ENCODE data around the gene KISS1R.
"Not testable (repeated sequence)": the region's sequence is repeated elsewhere in the genome, so short reads cannot be mapped to it uniquely, and the experiment has no call there.

Gene KISS1R

DNA sequence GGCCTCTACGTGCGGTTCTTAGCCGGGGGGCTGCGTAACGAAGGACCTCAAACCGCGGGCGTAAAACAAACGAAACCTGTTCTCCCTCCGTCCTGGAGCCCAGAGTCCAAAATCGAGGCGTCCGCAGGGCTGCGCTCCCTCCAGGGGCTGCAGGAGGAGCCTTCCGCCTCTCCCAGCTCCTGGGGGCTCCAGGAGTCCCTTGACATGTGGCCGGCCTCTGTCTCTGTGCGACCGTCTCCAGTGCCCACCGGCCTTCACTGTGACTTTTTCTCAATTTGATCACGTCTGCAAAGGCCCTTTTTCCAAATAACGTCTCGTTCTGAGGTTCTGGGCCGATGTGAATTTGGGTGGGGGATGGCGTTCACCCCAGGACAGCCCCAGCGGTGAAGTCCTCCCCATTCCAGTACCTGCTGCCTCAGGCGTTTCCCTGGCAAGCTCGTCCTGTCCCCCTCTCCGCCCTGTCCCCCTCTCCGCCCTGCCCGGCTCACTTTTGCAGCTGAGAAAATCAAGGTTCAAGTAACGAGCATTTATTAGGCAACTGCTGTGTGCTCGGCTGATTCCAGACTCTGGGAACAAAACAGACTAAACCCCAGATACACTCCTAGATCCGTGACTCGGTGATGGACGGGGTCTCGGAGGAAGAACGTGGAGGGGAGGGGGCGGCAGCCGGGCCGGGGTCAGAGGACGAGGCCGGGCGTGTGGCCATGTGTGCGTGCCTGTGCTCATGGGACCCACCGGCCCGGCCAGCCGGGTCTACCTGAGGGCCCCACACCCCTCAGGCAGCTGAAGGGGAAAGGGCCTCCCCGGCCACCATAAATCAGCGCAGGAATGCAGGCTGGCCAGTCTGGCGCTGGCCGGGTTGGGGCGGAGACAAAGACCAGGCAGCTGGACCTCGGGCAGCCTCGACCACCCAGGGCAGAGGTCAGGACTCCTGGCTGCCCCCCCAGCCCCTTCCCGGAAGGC lies 39.0 kb downstream of the KISS1R start:
- H3K4me3 ChIP-seq (replicated peaks; ENCODE audit: low read depth, low read length): no peak overlapping the region
- DNase-seq (ENCODE audit: extremely low read depth, low read depth): no peak
- TF ChIP-seq, protein P1, sequence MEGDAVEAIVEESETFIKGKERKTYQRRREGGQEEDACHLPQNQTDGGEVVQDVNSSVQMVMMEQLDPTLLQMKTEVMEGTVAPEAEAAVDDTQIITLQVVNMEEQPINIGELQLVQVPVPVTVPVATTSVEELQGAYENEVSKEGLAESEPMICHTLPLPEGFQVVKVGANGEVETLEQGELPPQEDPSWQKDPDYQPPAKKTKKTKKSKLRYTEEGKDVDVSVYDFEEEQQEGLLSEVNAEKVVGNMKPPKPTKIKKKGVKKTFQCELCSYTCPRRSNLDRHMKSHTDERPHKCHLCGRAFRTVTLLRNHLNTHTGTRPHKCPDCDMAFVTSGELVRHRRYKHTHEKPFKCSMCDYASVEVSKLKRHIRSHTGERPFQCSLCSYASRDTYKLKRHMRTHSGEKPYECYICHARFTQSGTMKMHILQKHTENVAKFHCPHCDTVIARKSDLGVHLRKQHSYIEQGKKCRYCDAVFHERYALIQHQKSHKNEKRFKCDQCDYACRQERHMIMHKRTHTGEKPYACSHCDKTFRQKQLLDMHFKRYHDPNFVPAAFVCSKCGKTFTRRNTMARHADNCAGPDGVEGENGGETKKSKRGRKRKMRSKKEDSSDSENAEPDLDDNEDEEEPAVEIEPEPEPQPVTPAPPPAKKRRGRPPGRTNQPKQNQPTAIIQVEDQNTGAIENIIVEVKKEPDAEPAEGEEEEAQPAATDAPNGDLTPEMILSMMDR (IDR thresholded peaks at IDR 0.05; ENCODE audit: low read depth, low read length, missing control alignments): no peak

DNA sequence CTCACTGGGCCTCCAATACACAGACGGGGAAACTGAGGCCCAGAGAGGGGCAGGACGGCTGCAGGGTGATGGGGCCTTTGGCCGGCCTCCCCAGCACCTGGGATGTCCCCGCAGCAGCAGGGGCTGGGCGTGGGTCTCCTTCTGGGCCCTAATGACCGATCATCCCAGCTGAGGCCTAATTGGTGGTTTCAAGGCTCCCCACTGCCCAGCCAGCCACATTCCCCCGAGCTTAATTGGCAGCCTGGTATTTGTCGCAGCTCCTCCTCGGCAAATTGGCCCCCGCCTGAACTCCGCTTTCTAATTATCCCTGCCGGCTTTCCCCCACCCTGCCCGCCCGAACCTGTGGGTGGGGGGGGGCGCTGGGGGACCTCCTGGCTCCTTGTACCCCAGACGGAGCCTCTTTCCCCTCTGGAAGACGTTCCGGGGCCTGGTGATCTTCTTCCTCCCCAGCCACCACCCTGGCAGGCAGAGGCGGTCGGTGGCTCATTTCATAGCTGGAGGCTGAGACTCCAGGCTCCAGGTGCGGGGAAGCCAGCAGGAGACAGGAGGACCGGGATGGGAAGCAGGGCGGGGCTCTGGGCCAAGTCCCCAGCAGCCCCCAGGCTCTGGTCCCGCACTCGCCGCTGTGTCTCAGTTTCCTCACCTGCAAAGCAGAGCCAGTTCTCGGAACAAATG lies 39.8 kb downstream of the KISS1R start:
- DNase-seq (ENCODE audit: extremely low read depth, low read depth): no peak

DNA sequence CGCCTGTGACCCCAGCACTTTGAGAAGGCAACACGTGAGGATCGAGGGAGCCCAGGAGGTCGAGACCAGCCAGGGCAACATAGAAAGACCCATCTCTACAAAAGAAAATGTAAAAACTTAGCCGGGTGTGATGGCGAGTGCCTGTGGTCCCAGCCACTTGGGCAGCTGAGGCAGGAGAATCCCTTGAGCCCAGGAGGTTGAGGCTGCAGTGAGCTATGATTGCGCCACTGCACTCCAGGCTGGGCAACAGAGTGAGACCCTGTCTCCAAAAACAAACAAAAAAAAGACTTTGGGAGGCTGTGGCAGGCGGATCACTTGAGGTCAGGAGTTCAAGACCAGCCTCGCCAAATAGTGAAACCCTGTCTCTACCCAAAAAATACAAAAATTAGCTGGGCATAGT lies 40.4 kb downstream of the KISS1R start:
- not testable (repeated sequence) for DNase-seq (ENCODE audit: extremely low read depth, low read depth); H3K4me3 ChIP-seq (replicated peaks; ENCODE audit: low read depth, low read length)

More for the DNA sequence above, 39.8 kb downstream of the KISS1R start:
- TF ChIP-seq, protein P1 (IDR thresholded peaks at IDR 0.05; ENCODE audit: low read depth, low read length, missing control alignments): no peak
- H3K4me3 ChIP-seq (replicated peaks; ENCODE audit: low read depth, low read length): no peak overlapping the region

DNA sequence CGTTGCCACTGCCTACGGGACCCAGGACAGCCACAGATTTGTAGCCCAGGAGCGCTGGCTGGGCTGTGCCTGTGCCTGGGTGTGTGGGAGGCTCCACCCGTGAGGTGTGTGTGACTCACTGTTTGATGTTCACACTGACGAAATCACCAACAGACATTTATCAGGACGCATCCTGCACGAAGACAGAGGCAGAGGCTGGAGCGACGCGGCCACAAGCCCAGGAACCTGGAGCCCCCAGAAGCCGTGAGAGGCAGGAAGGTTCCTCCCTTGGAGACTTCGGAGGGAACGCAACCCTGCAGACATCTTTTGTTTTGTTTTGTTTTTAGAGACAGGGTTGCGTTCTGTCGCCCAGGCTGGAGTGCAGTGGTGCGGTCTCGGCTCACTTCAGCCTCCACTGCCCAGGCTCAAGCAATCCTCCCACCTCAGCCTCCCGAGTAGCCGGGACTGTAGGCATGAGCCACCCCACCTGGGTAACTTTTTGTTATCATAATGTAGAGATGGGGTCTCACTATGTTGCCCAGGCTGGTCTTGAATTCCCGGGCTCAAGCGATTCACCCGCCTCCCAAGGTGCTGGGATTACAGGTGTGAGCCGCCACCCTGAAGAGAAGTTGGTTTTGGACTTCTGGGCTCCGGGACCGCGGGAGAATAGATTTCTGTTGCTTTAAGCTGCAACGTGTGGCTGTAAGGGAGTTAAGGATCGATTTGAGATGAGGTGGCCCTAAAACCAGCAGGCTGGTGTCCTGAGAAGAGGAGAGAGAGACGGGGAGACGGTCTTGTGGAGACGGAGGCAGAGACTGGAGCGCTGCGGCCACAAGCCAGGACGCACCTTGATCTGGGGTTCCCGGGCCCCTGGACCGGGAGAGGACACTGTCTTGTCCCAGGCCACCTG lies 42.1 kb downstream of the KISS1R start:
- H3K4me3 ChIP-seq (replicated peaks; ENCODE audit: low read depth, low read length): no peak overlapping the region
- no peak for DNase-seq (ENCODE audit: extremely low read depth, low read depth)
- TF ChIP-seq, protein P1 (IDR thresholded peaks at IDR 0.05; ENCODE audit: low read depth, low read length, missing control alignments): no peak

DNA sequence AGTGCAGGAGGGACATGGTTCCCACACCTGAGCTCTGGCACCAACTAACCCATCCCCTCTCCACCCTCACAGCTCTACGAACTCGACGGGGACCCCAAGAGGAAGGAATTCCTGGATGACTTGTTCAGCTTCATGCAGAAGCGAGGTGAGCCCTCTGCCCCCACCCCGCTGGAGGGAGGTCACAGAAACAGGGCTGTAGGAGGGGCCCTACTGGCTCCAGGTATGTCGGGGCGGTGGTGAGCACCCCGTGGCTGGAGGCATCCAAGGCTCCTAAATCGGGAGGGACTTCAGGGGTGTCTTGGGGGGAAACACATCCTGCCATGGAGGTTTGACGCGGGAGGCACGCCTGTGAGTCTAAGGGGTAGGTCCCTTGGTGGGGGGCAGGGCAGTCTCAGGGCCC lies 42.9 kb downstream of the KISS1R start:
- DNase-seq (ENCODE audit: extremely low read depth, low read depth): no peak
- no peak overlapping the region for H3K4me3 ChIP-seq (replicated peaks; ENCODE audit: low read depth, low read length)
- TF ChIP-seq, protein P1 (IDR thresholded peaks at IDR 0.05; ENCODE audit: low read depth, low read length, missing control alignments): peak; percentile 7

DNA sequence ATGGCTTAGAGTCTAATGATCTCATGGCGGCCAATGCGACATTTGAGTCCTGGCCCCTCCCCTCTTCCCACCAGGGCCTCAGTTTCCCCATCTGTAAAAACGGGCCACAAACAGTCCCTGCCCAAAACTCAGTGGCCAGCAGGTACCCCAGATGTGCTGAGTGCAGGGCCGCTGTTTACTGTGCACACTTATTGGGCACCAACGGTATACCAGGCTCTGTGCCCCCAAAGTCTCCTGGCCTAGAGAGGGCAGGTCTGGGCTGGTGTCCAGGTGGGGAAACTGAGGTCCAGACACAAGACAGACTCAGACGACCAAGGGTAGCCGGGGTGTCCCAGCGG lies 43.4 kb downstream of the KISS1R start:
- no peak for DNase-seq (ENCODE audit: extremely low read depth, low read depth)
- TF ChIP-seq, protein P1 (IDR thresholded peaks at IDR 0.05; ENCODE audit: low read depth, low read length, missing control alignments): no peak
- no peak overlapping the region for H3K4me3 ChIP-seq (replicated peaks; ENCODE audit: low read depth, low read length)
